ENCODE measurements around the gene LRSAM1.
"Not testable (repeated sequence)": the region's sequence is repeated elsewhere in the genome, so short reads cannot be mapped to it uniquely, and the experiment has no call there.

The LRSAM1 gene

GRCh38 chr9:127452691-127453090, 1.4 kb downstream of the LRSAM1 start:
- TF ChIP-seq, protein P1, sequence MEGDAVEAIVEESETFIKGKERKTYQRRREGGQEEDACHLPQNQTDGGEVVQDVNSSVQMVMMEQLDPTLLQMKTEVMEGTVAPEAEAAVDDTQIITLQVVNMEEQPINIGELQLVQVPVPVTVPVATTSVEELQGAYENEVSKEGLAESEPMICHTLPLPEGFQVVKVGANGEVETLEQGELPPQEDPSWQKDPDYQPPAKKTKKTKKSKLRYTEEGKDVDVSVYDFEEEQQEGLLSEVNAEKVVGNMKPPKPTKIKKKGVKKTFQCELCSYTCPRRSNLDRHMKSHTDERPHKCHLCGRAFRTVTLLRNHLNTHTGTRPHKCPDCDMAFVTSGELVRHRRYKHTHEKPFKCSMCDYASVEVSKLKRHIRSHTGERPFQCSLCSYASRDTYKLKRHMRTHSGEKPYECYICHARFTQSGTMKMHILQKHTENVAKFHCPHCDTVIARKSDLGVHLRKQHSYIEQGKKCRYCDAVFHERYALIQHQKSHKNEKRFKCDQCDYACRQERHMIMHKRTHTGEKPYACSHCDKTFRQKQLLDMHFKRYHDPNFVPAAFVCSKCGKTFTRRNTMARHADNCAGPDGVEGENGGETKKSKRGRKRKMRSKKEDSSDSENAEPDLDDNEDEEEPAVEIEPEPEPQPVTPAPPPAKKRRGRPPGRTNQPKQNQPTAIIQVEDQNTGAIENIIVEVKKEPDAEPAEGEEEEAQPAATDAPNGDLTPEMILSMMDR (IDR thresholded peaks at IDR 0.05; ENCODE audit: extremely low read depth, insufficient read depth, missing control alignments), result no peak
- in situ Hi-C loops (cut with MboI; ENCODE audit: low pct_unique_long_range_greater_than_20kb, low sequenced_read_pairs, unreplicated experiment), result no loop called here
- no peak for DNase-seq (ENCODE audit: low spot score)

DNA sequence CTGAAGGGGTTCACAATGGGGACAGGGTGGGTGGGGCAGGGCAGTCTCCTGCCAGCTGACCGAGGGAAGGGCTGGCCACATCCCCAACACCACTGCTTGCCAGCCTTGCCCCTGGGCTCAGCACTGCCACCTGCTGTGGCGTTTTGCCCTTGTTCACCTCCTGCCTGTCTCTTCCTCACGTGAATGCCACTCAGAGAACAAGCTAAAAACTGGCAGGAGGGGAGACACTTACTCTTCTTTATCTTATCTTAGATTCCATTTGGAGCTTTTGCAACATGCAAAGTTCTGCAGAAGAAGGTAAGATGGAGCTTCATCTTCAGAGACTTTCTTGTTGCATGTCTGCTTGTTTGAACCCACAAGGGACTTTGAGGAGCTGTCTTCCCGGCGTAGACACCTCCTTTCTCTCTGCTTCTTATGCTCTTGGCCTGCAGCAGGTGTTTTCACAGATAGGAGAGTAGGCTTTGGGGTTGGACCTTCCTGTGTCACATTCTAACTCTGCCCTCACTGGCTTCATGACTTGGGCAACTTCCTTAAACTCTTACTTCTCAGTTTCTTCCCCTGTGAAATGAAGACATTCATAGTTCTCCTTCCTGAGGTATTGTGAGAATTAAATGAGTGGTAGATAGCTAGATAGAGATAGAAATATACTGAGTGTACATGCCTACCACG, 4.1 kb downstream of the LRSAM1 start:
- no peak for DNase-seq (ENCODE audit: low spot score)

GRCh38 chr9:127457191-127457878, 6.0 kb downstream of the LRSAM1 start:
- TF ChIP-seq, protein P1 (IDR thresholded peaks at IDR 0.05; ENCODE audit: extremely low read depth, insufficient read depth, missing control alignments), result no peak
- no peak for DNase-seq (ENCODE audit: low spot score)
- in situ Hi-C loops (cut with MboI; ENCODE audit: low pct_unique_long_range_greater_than_20kb, low sequenced_read_pairs, unreplicated experiment), result no loop called here

More for the DNA sequence above, 4.1 kb downstream of the LRSAM1 start:
- in situ Hi-C loops (cut with MboI; ENCODE audit: low pct_unique_long_range_greater_than_20kb, low sequenced_read_pairs, unreplicated experiment), result no loop called here
- TF ChIP-seq, protein P1 (IDR thresholded peaks at IDR 0.05; ENCODE audit: extremely low read depth, insufficient read depth, missing control alignments), result peak; percentile 43

DNA sequence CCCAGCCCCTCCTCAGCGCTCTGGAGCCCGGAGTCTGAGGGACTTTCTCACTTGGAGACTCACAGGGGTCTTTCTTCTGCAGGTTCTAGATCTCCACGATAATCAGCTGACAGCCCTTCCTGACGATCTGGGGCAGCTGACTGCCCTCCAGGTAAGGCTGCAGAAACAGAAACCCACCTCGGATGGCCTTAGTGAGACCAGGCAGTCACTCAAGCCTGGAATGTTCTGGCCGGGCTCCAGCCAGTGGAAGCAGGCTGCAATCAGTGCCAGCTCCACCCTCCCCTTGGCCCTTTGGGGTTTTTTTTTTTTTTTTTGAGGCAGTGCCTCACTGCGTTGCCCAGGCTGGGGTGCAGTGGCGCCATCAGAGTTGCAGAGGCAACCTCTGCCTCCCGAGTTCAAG, 7.6 kb downstream of the LRSAM1 start:
- in situ Hi-C loops (cut with MboI; ENCODE audit: low pct_unique_long_range_greater_than_20kb, low sequenced_read_pairs, unreplicated experiment), result no loop called here
- DNase-seq (ENCODE audit: low spot score), result no peak
- TF ChIP-seq, protein P1 (IDR thresholded peaks at IDR 0.05; ENCODE audit: extremely low read depth, insufficient read depth, missing control alignments), result no peak

DNA sequence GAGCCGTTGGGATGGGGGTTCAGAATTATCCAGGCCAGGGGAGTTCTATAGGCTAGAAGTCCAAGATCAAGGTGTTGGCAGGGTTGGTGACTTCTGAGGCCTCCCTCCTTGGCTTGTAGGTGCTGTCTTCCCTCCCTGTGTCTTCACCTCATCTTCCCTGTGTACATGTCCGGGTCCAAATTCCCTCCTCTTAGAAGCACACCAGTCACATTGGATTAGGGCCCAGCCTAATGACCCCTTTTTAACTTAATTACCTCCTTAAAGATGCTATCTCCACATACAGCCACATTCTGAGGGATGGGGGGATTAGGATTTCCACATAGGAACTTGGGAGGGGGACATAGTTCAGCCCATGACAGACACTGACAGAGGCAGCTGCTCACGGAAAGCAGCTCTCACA, 12.1 kb downstream of the LRSAM1 start:
- TF ChIP-seq, protein P1 (IDR thresholded peaks at IDR 0.05; ENCODE audit: extremely low read depth, insufficient read depth, missing control alignments), result no peak
- no peak for DNase-seq (ENCODE audit: low spot score)
- in situ Hi-C loops (cut with MboI; ENCODE audit: low pct_unique_long_range_greater_than_20kb, low sequenced_read_pairs, unreplicated experiment), result no loop called here

- DNase-seq (ENCODE audit: low spot score), result no peak
- in situ Hi-C loops (cut with MboI; ENCODE audit: low pct_unique_long_range_greater_than_20kb, low sequenced_read_pairs, unreplicated experiment), result no loop called here
- TF ChIP-seq, protein P1 (IDR thresholded peaks at IDR 0.05; ENCODE audit: extremely low read depth, insufficient read depth, missing control alignments), result no peak
Measured at GRCh38 chr9:127463911-127464310, 12.6 kb downstream of the LRSAM1 start.

DNA sequence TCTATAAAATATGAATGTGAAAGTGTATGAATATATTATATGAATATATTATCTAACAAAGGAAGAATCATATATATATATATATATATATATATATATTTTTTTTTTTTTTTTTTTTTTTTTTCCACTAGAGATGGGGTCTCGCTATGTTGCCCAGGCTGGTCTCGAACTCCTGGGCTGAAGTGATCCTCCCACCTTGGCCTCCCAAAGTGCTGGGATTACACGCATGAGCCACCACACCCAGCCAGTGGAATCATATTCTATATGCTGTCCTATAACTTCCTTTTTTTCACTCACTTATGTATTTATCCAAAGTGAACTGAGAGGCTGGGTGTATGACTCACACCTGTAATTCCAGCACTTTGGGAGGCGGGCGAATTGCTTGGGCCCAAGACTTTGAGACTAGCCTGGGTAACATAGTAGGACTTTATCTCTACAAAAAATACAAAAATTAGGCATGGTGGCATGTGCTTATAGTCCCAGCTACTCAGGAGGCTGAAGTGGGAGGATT, 15.2 kb downstream of the LRSAM1 start:
- DNase-seq (ENCODE audit: low spot score); in situ Hi-C loops (cut with MboI; ENCODE audit: low pct_unique_long_range_greater_than_20kb, low sequenced_read_pairs, unreplicated experiment): not testable (repeated sequence)

Measured in GM13977 (cell line).